SU-DHL-6 (cell line): Measurements from ENCODE around the gene IL17RE.

Experiments used
- H2AFZ ChIP-seq: fragments of 200-600 bp; sonication (generic); 2 replicates; pipeline ENCODE4 v1.6.1; 2014; ENCODE audit warnings: low read depth, mild to moderate bottlenecking, moderate library complexity, mixed read lengths, antibody characterized with exemption, low read length; ENCODE audit not compliant: severe bottlenecking
- H3F3A ChIP-seq: fragments of 200-600 bp; shearing (Covaris generic); 2 replicates; pipeline ENCODE4 v1.6.0; 2016; ENCODE audit warnings: antibody characterized with exemption, mild to moderate bottlenecking; ENCODE audit not compliant: insufficient read depth
- H3K27ac ChIP-seq: fragments of 200-600 bp; sonication (generic); 2 replicates; pipeline ENCODE4 v1.5.1; 2016; ENCODE audit warnings: low read depth, mild to moderate bottlenecking, low read length, moderate library complexity, mixed read lengths
- H3K27me3 ChIP-seq: fragments of 200-600 bp; sonication (generic), shearing (Covaris generic); 2 replicates; pipeline ENCODE4 v1.6.0; 2014; ENCODE audit warnings: mild to moderate bottlenecking, low read length
- H3K36me3 ChIP-seq: fragments of 200-600 bp; sonication (generic); 2 replicates; pipeline ENCODE4 v1.6.1; 2014; ENCODE audit warnings: mild to moderate bottlenecking, low read length, mixed read lengths
- H3K4me2 ChIP-seq: fragments of 300-600, 200-600 bp; shearing (Covaris generic), sonication (generic); 2 replicates; pipeline ENCODE4 v1.6.0; 2014; ENCODE audit warnings: low read length, low read depth, mild to moderate bottlenecking; ENCODE audit not compliant: poor library complexity, severe bottlenecking
- H3K4me3 ChIP-seq: fragments of 200-600 bp; sonication (generic); 2 replicates; pipeline ENCODE4 v1.5.1; 2014; ENCODE audit warnings: antibody characterized with exemption, low read length, mild to moderate bottlenecking, mixed read lengths; ENCODE audit not compliant: insufficient read depth, poor library complexity, severe bottlenecking
- H3K79me2 ChIP-seq: fragments of 200-600 bp; sonication (generic); 2 replicates; pipeline ENCODE4 v1.6.1; 2014; ENCODE audit warnings: mild to moderate bottlenecking, low read length, moderate library complexity; ENCODE audit not compliant: insufficient read depth
- H3K9ac ChIP-seq: fragments of 200-600 bp; sonication (generic); 2 replicates; pipeline ENCODE4 v1.7.0; 2014; ENCODE audit warnings: mild to moderate bottlenecking, low read length
- H3K9me2 ChIP-seq: fragments of 200-600 bp; sonication (generic); replicated peaks from 2 replicates; pipeline ENCODE4 v1.6.1; 2014; ENCODE audit warnings: low read length; ENCODE audit not compliant: insufficient read depth
- H3K9me3 ChIP-seq: fragments of 200-600 bp; sonication (generic); 2 replicates; pipeline ENCODE4 v1.6.1; 2014; ENCODE audit warnings: low read length, mixed read lengths; ENCODE audit not compliant: insufficient read depth
- H4K20me1 ChIP-seq: fragments of 200-600 bp; sonication (generic); 2 replicates; pipeline ENCODE4 v1.6.1; 2014; ENCODE audit warnings: low read depth, mild to moderate bottlenecking, antibody characterized with exemption, low read length, moderate library complexity, mixed read lengths
- EZH2phosphoT487 ChIP-seq: fragments of 200-600 bp; sonication (generic), shearing (Covaris generic); conservative IDR thresholded peaks from 2 replicates; pipeline ENCODE4 v1.6.1; 2018; ENCODE audit warnings: mild to moderate bottlenecking, antibody characterized with exemption, low read length, moderate library complexity, mixed read lengths
- TF ChIP-seq, protein P1 (sequence below): fragments of 200-600 bp; sonication (generic); IDR thresholded peaks from one replicate; pipeline ENCODE4 v1.5.1; 2017; ENCODE audit warnings: antibody characterized with exemption, mild to moderate bottlenecking, low read length, moderate library complexity; ENCODE audit not compliant: insufficient read depth, poor library complexity, severe bottlenecking

IL17RE gene

DNA sequence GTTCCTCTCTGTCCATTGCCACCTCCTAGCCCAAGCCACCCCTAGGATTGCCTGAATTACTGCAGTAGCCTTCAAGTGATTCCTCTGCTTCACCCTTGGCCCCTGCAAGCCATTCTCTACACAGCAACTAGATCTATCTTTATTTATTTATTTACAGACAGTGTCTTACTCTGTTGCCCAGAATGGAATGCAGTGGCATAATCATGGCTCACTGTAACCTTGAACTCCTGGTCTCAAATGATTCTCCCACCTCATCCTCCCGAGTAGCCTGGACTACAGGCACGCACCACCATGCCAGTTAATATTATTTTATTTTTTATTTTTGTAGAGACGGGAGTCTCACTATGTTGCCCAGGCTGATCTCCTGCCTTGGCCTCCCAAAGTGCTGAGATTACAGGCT, 14.1 kb upstream of the IL17RE start:
- Histone ChIP-seq H3K36me3 (peaks cover 3% of the 10 kb centered on the region; the same call in 1 of the 2 replicates), H4K20me1 (no peaks in the 10 kb centered on the region; the same call in 1 of the 2 replicates), H2AFZ (no peak overlapping the region), H3K4me3 (no peak overlapping the region), H3K79me2 (peaks cover 22% of the 10 kb centered on the region), H3K27me3 (no peaks in the 10 kb centered on the region), H3K9me3 (no peaks in the 10 kb centered on the region), H3F3A (0 out of 2 replicates have a peak, but pooled peaks cover 5% of the 10 kb centered on the region), H3K9ac (no peak overlapping the region), H3K4me2 (no peak overlapping the region), H3K9me2 (no peaks in the 10 kb centered on the region), H3K27ac (no peak overlapping the region)
- TF ChIP-seq, protein P1, sequence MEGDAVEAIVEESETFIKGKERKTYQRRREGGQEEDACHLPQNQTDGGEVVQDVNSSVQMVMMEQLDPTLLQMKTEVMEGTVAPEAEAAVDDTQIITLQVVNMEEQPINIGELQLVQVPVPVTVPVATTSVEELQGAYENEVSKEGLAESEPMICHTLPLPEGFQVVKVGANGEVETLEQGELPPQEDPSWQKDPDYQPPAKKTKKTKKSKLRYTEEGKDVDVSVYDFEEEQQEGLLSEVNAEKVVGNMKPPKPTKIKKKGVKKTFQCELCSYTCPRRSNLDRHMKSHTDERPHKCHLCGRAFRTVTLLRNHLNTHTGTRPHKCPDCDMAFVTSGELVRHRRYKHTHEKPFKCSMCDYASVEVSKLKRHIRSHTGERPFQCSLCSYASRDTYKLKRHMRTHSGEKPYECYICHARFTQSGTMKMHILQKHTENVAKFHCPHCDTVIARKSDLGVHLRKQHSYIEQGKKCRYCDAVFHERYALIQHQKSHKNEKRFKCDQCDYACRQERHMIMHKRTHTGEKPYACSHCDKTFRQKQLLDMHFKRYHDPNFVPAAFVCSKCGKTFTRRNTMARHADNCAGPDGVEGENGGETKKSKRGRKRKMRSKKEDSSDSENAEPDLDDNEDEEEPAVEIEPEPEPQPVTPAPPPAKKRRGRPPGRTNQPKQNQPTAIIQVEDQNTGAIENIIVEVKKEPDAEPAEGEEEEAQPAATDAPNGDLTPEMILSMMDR = no peak
- TF ChIP-seq EZH2phosphoT487 = no peak

DNA sequence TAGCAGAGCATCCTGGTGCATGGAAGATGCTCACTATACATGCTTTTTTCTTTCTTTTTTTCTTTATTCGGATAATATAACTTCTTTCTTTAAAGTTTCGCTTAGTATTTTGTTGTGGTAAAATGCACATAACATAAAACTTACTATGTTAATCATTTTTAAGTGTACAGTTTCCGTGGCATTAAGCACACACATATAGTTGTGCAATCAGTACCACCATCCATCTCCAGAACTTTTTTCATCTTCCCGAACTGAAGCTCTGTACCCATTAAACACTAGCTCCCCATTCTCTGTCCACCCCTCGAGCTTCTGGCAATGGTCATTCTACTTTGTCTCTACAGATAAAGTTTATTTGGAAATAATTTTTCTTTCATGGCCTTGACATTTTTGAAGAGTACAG, 13.2 kb upstream of the IL17RE start:
- TF ChIP-seq, protein P1 = no peak
- no peak for TF ChIP-seq EZH2phosphoT487
- Histone ChIP-seq H3K9me3 (no peaks in the 10 kb centered on the region), H3K27me3 (no peaks in the 10 kb centered on the region), H3K79me2 (peaks cover 22% of the 10 kb centered on the region), H3K9me2 (no peaks in the 10 kb centered on the region), H3K36me3 (peaks cover 3% of the 10 kb centered on the region; the same call in 1 of the 2 replicates), H3K4me3 (no peak overlapping the region), H3K27ac (no peak overlapping the region), H3F3A (0 out of 2 replicates have a peak, but pooled peaks cover 12% of the 10 kb centered on the region), H3K9ac (0 out of 2 replicates have a peak overlapping the region, but pooled peaks have one; percentile 94), H3K4me2 (no peak overlapping the region), H4K20me1 (no peaks in the 10 kb centered on the region; the same call in 1 of the 2 replicates), H2AFZ (no peak overlapping the region)

DNA sequence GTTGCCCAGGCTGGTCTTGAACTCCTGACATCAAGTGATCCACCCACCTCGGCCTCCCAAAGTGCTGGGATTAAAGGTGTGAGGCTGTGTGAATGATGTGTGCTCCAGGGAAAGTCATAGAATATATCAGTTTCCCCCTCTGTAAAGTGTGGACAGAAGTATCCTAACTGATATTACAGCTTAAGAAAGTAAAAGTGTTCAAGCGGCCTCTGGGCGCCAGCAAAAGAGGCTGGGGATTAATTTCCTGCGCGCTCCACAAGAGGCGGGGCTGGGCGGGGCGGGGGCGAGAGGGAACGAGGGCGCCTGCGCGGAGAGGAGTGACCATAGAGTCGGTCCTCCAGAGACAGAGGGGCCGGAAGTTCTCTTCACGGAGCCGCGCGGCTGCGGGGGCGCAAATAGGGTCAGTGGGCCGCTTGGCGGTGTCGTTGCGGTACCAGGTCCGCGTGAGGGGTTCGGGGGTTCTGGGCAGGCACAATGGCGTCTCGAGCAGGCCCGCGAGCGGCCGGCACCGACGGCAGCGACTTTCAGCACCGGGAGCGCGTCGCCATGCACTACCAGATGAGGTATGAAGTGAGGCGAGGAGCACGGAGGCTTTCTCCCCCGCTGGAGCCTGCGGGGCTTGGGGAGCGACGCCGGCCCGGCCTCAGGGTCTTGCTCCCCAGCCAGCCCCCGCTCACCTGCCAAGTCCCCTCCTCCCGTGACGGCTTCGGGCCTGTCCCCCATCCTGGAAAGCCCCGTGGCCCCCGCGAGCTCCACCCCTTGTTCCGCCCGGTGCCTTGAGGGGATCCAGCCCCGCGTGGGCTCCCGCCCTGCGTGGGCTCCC, 12.2 kb upstream of the IL17RE start, which contains the start of gene JAGN1:
Gene JAGN1, plus strand, starts transcription at position 362 of the 823 bp plus-strand sequence. Its CDS starts 113 bp downstream, at position 475.
- H3K4me3 ChIP-seq = peak within 1 kb of the TSS; percentile 94
- TF ChIP-seq, protein P1 = no peak
- no peak for TF ChIP-seq EZH2phosphoT487
- peaks cover 3% of the 10 kb centered on the region; the same call in 1 of the 2 replicates for H3K36me3 ChIP-seq
- peak within 1 kb of the TSS; percentile 89 for H3K4me2 ChIP-seq
- peak within 1 kb of the TSS; percentile 74 for H3K27ac ChIP-seq
- H3K79me2 ChIP-seq = peaks cover 22% of the 10 kb centered on the region
- H3K27me3 ChIP-seq = no peaks in the 10 kb centered on the region
- peaks cover 5% of the 10 kb centered on the region for H4K20me1 ChIP-seq
- 0 out of 2 replicates have a peak, but pooled peaks cover 12% of the 10 kb centered on the region for H3F3A ChIP-seq
- H2AFZ ChIP-seq = peak within 1 kb of the TSS; percentile 90
- H3K9me3 ChIP-seq = no peaks in the 10 kb centered on the region
- no peaks in the 10 kb centered on the region for H3K9me2 ChIP-seq
- H3K9ac ChIP-seq = peak within 1 kb of the TSS; percentile 94
